Stomach (tissue), 4 donors: ENCODE measurements around the gene CRIM1.

Experiments
- POLR2A ChIP-seq, 4 donors: fragments of 450-650 bp; IDR thresholded peaks; one replicate each; pipeline ENCODE4 v1.6.1; 2016; ENCODE audit warnings: antibody characterized with exemption in 4 of 4, control low read depth in 2 of 4, mild to moderate bottlenecking in 1 of 4, moderate library complexity in 1 of 4
- POLR2AphosphoS5 ChIP-seq, 3 donors: sonication (generic); formaldehyde crosslinking; IDR thresholded peaks; one replicate each; pipeline ENCODE4 v1.6.1; 2016; ENCODE audit warnings: antibody characterized with exemption in 3 of 3
- TF ChIP-seq, protein P1 (sequence below), 7 experiments: fragments of 450-650 bp in 4 of 7; fragments of 200-600 bp in 3 of 7; sonication (generic) in 3 of 7; IDR thresholded peaks; one replicate each; pipeline ENCODE4 v1.5.1; 2016 to 2019; ENCODE audit warnings: antibody characterized with exemption in 7 of 7, control low read depth in 2 of 7, mild to moderate bottlenecking in 1 of 7

DNA sequence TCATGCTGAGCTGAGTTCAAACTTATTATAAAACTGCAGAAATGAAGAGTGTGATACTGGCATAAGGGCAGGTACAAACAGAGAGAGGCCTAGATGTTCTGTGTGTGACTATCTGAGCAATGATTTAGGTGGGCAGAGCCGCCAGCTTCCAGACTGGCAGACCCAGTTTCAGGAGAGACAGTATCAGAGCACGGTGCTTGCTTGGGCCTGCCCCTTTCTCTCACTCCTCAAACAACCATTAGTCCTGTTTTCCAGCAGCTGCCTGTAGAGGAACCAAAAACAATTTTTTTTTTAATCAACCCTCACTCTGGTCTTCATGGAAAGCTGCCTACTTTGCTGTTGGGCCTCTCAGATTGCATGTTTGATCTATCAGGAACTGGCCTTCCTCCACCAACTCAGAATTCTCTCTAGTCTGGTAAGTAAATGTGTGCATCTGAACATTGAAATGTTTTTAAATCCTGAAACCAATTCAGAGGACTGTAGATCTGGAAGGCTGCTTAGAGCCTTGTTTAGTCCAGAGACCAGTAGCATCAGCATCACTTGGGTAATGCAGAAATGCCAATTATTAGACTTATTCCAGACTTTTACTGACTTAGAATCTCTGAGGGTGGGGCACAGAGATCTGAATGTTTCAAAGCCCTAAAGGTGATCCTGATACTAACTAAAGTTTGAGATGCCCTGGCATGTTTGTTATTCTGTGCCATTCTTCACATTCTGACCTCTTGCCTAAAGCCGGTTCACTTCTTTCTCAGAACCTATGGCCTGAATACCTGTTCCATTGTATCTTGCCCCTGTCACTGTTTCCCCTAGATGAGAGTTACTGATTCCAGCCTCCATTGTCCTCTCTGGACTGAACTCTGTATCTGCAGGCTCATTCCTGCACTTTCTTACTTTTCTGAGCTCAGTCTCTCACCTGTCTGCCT is 24.8 kb upstream of the CRIM1 start:
- TF ChIP-seq, protein P1, sequence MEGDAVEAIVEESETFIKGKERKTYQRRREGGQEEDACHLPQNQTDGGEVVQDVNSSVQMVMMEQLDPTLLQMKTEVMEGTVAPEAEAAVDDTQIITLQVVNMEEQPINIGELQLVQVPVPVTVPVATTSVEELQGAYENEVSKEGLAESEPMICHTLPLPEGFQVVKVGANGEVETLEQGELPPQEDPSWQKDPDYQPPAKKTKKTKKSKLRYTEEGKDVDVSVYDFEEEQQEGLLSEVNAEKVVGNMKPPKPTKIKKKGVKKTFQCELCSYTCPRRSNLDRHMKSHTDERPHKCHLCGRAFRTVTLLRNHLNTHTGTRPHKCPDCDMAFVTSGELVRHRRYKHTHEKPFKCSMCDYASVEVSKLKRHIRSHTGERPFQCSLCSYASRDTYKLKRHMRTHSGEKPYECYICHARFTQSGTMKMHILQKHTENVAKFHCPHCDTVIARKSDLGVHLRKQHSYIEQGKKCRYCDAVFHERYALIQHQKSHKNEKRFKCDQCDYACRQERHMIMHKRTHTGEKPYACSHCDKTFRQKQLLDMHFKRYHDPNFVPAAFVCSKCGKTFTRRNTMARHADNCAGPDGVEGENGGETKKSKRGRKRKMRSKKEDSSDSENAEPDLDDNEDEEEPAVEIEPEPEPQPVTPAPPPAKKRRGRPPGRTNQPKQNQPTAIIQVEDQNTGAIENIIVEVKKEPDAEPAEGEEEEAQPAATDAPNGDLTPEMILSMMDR (IDR thresholded peaks at IDR 0.05), result no peak
- TF ChIP-seq POLR2AphosphoS5 (IDR thresholded peaks at IDR 0.05) (no peak), POLR2A (IDR thresholded peaks at IDR 0.05) (no peak)
